NT2/D1 (cell line): ENCODE measurements around the gene BECN2.

Source experiments
- SUZ12 ChIP-seq: IDR thresholded peaks from 2 replicates; pipeline ENCODE4 v1.6.1; 2011; ENCODE audit not compliant: insufficient read length, insufficient read depth; ENCODE audit errors: extremely low read depth
- YY1 ChIP-seq: IDR thresholded peaks from 2 replicates; pipeline ENCODE4 v1.6.1; 2011; ENCODE audit not compliant: insufficient read length, insufficient read depth
- ZNF274 ChIP-seq: IDR thresholded peaks from 2 replicates; pipeline ENCODE4 v1.6.1; 2011; ENCODE audit warnings: mild to moderate bottlenecking, low read depth, low read length

- no peak for TF ChIP-seq YY1
- TF ChIP-seq ZNF274: no peak
- no peak for TF ChIP-seq SUZ12
These were observed 47.4 kb downstream of the BECN2 start for GRCh38 chr1:242004751-242005495.
